ENCODE data around the gene DUSP11.
"Not testable (repeated sequence)": the region's sequence is repeated elsewhere in the genome, so short reads cannot be mapped to it uniquely, and the experiment has no call there.

Gene DUSP11

GRCh38 chr2:73746015-73746876 lies 33.7 kb downstream of the DUSP11 start:
- Mint-ChIP-seq H3K4me1 (peaks cover 6% of the 10 kb centered on the region), H3K4me3 (no peak overlapping the region)

GRCh38 chr2:73740767-73741166 lies 39.1 kb downstream of the DUSP11 start:
- H3K4me1 Mint-ChIP-seq = peaks cover 16% of the 10 kb centered on the region

More at GRCh38 chr2:73746015-73746876, 33.7 kb downstream of the DUSP11 start:
- no peaks in the 10 kb centered on the region for H3K27me3 Mint-ChIP-seq
- H3K36me3 Mint-ChIP-seq = peaks cover 42% of the 10 kb centered on the region
- H3K27ac Mint-ChIP-seq = no peak overlapping the region
- H3K9me3 Mint-ChIP-seq = no peaks in the 10 kb centered on the region

GRCh38 chr2:73739101-73739500 lies 40.8 kb downstream of the DUSP11 start:
- Mint-ChIP-seq H3K4me1 (peaks cover 21% of the 10 kb centered on the region), H3K9me3 (no peaks in the 10 kb centered on the region), H3K27ac (no peak overlapping the region), H3K36me3 (peaks cover 21% of the 10 kb centered on the region), H3K4me3 (no peak overlapping the region), H3K27me3 (no peaks in the 10 kb centered on the region)

More at GRCh38 chr2:73740767-73741166, 39.1 kb downstream of the DUSP11 start:
- no peaks in the 10 kb centered on the region for H3K27me3 Mint-ChIP-seq
- H3K27ac Mint-ChIP-seq = no peak overlapping the region
- H3K9me3 Mint-ChIP-seq = no peaks in the 10 kb centered on the region
- H3K4me3 Mint-ChIP-seq = no peak overlapping the region
- H3K36me3 Mint-ChIP-seq = peaks cover 26% of the 10 kb centered on the region

GRCh38 chr2:73736855-73737779 lies 42.8 kb downstream of the DUSP11 start, which contains the start of gene TPRKB:
TSS of gene TPRKB (minus strand) at chr2:73737345. CDS start at chr2:73734569, 2,776 bp downstream.
- peaks cover 18% of the 10 kb centered on the region for H3K36me3 Mint-ChIP-seq

GRCh38 chr2:73736378-73736777 lies 43.5 kb downstream of the DUSP11 start:
- peak overlapping the region; percentile 94 for H3K27ac Mint-ChIP-seq

More at GRCh38 chr2:73736855-73737779, 42.8 kb downstream of the DUSP11 start, which contains the start of gene TPRKB:
- Mint-ChIP-seq H3K27ac (peak within 1 kb of the TSS; percentile 94), H3K4me1 (peaks cover 21% of the 10 kb centered on the region), H3K27me3 (no peaks in the 10 kb centered on the region), H3K4me3 (peak within 1 kb of the TSS; percentile 100), H3K9me3 (no peaks in the 10 kb centered on the region)

GRCh38 chr2:73730810-73731209 lies 49.1 kb downstream of the DUSP11 start:
- Mint-ChIP-seq H3K4me3 (no peak overlapping the region), H3K36me3 (peaks cover 19% of the 10 kb centered on the region), H3K27me3 (no peaks in the 10 kb centered on the region), H3K4me1 (peaks cover 5% of the 10 kb centered on the region), H3K9me3 (no peaks in the 10 kb centered on the region), H3K27ac (peak overlapping the region; percentile 63)

More at GRCh38 chr2:73736378-73736777, 43.5 kb downstream of the DUSP11 start:
- H3K4me1 Mint-ChIP-seq = peaks cover 21% of the 10 kb centered on the region
- no peaks in the 10 kb centered on the region for H3K27me3 Mint-ChIP-seq
- peak overlapping the region; percentile 100 for H3K4me3 Mint-ChIP-seq
- H3K36me3 Mint-ChIP-seq = peaks cover 16% of the 10 kb centered on the region
- no peaks in the 10 kb centered on the region for H3K9me3 Mint-ChIP-seq

- Mint-ChIP-seq H3K4me1 (no peaks in the 10 kb centered on the region), H3K27me3 (no peaks in the 10 kb centered on the region), H3K27ac (no peak overlapping the region), H3K9me3 (no peaks in the 10 kb centered on the region), H3K36me3 (peaks cover 14% of the 10 kb centered on the region), H3K4me3 (no peak overlapping the region)
These were observed 51.2 kb downstream of the DUSP11 start for GRCh38 chr2:73728711-73729110.

- H3K9me3 Mint-ChIP-seq = no peaks in the 10 kb centered on the region
- H3K27me3 Mint-ChIP-seq = no peaks in the 10 kb centered on the region
- no peak overlapping the region for H3K27ac Mint-ChIP-seq
- peaks cover 12% of the 10 kb centered on the region for H3K36me3 Mint-ChIP-seq
- H3K4me1 Mint-ChIP-seq = no peaks in the 10 kb centered on the region
- H3K4me3 Mint-ChIP-seq = no peak overlapping the region
These were observed 51.9 kb downstream of the DUSP11 start for GRCh38 chr2:73728043-73728442.

- H3K27me3 Mint-ChIP-seq, H3K4me3 Mint-ChIP-seq, H3K36me3 Mint-ChIP-seq, H3K4me1 Mint-ChIP-seq, H3K27ac Mint-ChIP-seq, H3K9me3 Mint-ChIP-seq: not testable (repeated sequence)
These were observed 53.2 kb downstream of the DUSP11 start for GRCh38 chr2:73726657-73727056.

GRCh38 chr2:73718851-73719621 lies 60.9 kb downstream of the DUSP11 start:
- H3K4me1 Mint-ChIP-seq = no peaks in the 10 kb centered on the region
- H3K9me3 Mint-ChIP-seq = no peaks in the 10 kb centered on the region
- H3K27me3 Mint-ChIP-seq = peaks cover 2% of the 10 kb centered on the region
- peaks cover 4% of the 10 kb centered on the region for H3K36me3 Mint-ChIP-seq
- no peak overlapping the region for H3K27ac Mint-ChIP-seq
- H3K4me3 Mint-ChIP-seq = no peak overlapping the region

GRCh38 chr2:73718421-73718820 lies 61.5 kb downstream of the DUSP11 start:
- no peak overlapping the region for H3K4me3 Mint-ChIP-seq
- H3K4me1 Mint-ChIP-seq = no peaks in the 10 kb centered on the region
- no peak overlapping the region for H3K27ac Mint-ChIP-seq
- H3K27me3 Mint-ChIP-seq = peaks cover 5% of the 10 kb centered on the region
- H3K36me3 Mint-ChIP-seq = peaks cover 6% of the 10 kb centered on the region
- peaks cover 5% of the 10 kb centered on the region for H3K9me3 Mint-ChIP-seq

- not testable (repeated sequence) for H3K27ac Mint-ChIP-seq, H3K4me1 Mint-ChIP-seq, H3K4me3 Mint-ChIP-seq, H3K27me3 Mint-ChIP-seq, H3K36me3 Mint-ChIP-seq, H3K9me3 Mint-ChIP-seq
These were observed 62.2 kb downstream of the DUSP11 start for GRCh38 chr2:73717695-73718094.

GRCh38 chr2:73717251-73717606 lies 62.7 kb downstream of the DUSP11 start:
- no peak overlapping the region for H3K4me3 Mint-ChIP-seq
- no peak overlapping the region for H3K27ac Mint-ChIP-seq
- no peaks in the 10 kb centered on the region for H3K4me1 Mint-ChIP-seq
- peaks cover 6% of the 10 kb centered on the region for H3K9me3 Mint-ChIP-seq
- H3K36me3 Mint-ChIP-seq = peaks cover 6% of the 10 kb centered on the region
- H3K27me3 Mint-ChIP-seq = peaks cover 6% of the 10 kb centered on the region

- Mint-ChIP-seq H3K36me3 (peaks cover 6% of the 10 kb centered on the region), H3K9me3 (peaks cover 6% of the 10 kb centered on the region), H3K4me3 (no peak overlapping the region), H3K4me1 (no peaks in the 10 kb centered on the region), H3K27ac (no peak overlapping the region), H3K27me3 (peaks cover 6% of the 10 kb centered on the region)
These were observed 63.2 kb downstream of the DUSP11 start for GRCh38 chr2:73716543-73717250.
